ENCODE data around the gene SFXN2.

SFXN2 gene

GRCh38 chr10:102775201-102775934, 60.9 kb downstream of the SFXN2 start:
- TF ChIP-seq CTCF (IDR thresholded peaks at IDR 0.05; ENCODE audit: borderline replicate concordance, control extremely low read depth, extremely low read depth, insufficient read depth, missing control alignments), result no peak
- no peak for DNase-seq (ENCODE audit: low spot score)
- in situ Hi-C loops (cut with MboI; ENCODE audit: low sequenced_read_pairs, unreplicated experiment), result no loop called here

DNA sequence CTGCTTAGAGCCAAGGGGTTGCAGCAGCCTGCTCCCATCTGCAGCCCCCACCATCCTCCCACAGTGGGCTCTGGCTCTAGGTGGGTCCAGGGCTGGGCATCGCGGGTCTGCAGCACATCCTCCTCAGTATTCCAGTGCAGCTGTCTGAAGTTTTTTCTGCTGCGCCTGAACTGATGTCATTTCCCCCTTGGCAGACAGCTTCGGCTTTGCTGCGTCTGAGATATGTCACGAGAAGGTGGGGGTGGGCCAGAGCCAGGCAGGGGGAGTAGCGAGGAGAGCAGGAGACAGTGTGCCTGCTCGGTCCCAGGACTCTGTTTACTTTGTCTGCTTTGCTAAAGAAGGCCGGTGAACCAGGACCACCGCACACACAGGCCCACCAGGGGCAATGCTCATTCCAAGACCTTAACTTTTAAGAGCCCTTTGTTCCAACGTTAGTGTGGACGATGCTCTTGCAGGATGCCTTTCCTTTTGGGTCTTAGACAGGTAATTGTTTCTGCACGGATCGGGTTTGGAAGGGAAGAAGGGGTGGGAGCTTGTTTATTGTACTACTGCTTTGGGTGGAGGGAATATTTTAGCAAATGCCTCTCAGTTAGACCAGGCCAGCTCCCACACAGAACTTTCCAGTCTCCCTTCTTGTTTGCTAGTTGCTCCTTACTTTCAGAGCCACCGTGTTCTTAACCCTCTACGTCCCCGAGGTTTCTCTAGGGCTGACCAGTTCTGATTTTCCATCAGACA, 61.7 kb downstream of the SFXN2 start:
- no peak for TF ChIP-seq CTCF (IDR thresholded peaks at IDR 0.05; ENCODE audit: borderline replicate concordance, control extremely low read depth, extremely low read depth, insufficient read depth, missing control alignments)
- no peak for DNase-seq (ENCODE audit: low spot score)
- in situ Hi-C loops (cut with MboI; ENCODE audit: low sequenced_read_pairs, unreplicated experiment), result no loop called here

GRCh38 chr10:102776779-102777456, 62.5 kb downstream of the SFXN2 start:
- no peak for DNase-seq (ENCODE audit: low spot score)
- no peak for TF ChIP-seq CTCF (IDR thresholded peaks at IDR 0.05; ENCODE audit: borderline replicate concordance, control extremely low read depth, extremely low read depth, insufficient read depth, missing control alignments)
- in situ Hi-C loops (cut with MboI; ENCODE audit: low sequenced_read_pairs, unreplicated experiment), result no loop called here

DNA sequence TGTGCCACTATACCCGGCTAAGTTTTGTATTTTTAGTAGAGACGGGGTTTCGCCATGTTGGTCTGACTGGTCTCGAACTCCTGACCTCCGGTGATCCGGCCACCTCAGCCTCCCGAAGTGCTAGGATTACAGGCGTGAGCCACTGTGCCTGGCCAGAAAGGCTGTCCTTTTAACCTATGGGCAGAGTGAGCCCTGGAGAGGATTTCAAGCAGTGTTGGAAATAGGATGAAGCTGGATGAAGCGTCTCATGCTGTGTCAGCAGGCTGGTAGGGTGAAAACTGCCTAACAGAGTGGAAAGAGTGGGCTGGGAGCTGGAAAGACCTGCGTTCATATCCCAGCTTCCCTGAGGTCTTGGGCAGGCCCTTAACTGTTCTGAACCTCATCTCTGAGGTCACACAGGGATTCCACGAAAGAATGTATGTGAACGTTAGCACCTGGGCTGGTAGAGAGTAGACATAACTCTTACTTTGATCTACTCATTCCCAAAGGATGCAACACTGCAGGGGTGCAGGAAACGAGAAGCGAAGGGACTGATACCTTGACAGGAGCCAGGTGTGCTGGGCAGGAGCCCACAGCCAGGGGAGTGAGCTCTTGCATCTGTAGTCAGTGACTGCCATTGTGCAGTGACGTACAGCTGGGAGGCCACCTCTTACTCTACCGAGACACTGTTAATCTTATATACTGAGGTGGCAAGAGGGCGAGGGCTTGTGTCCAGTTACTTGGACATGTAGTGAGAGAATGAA, 63.4 kb downstream of the SFXN2 start:
- no peak for DNase-seq (ENCODE audit: low spot score)
- no peak for TF ChIP-seq CTCF (IDR thresholded peaks at IDR 0.05; ENCODE audit: borderline replicate concordance, control extremely low read depth, extremely low read depth, insufficient read depth, missing control alignments)
- in situ Hi-C loops (cut with MboI; ENCODE audit: low sequenced_read_pairs, unreplicated experiment), result no loop called here

- in situ Hi-C loops (cut with MboI; ENCODE audit: low sequenced_read_pairs, unreplicated experiment), result no loop called here
- no peak for TF ChIP-seq CTCF (IDR thresholded peaks at IDR 0.05; ENCODE audit: borderline replicate concordance, control extremely low read depth, extremely low read depth, insufficient read depth, missing control alignments)
- DNase-seq (ENCODE audit: low spot score), result no peak
These were observed 64.3 kb downstream of the SFXN2 start for GRCh38 chr10:102778781-102779180.

All from GM13976 (cell line).